ENCODE results near the gene CDH11. TPM values are rescaled to one million over a fixed set of nuclear protein-coding genes. Genes with fewer than 3 reads are reported as not detected.

The CDH11 gene
- total and polyA plus RNA-seq, 2 donors (not counting 1 experiment from before 2014, with no cell fraction given): 220 to 335 TPM

- Histone ChIP-seq H4K20me1 (ENCODE audit: control insufficient read depth, extremely low read depth, insufficient read depth, low read length) (no peaks in the 10 kb centered on the region), H3K9me3 (ENCODE audit: control insufficient read depth, insufficient read depth, low read depth, low read length) (no peaks in the 10 kb centered on the region), H3K36me3 (ENCODE audit: control insufficient read depth, insufficient read depth, low read length) (peaks cover 15% of the 10 kb centered on the region)
These were observed 125.2 kb downstream of the CDH11 start for GRCh38 chr16:64996641-64997040.

GRCh38 chr16:64993464-64993863, 128.4 kb downstream of the CDH11 start:
- no peaks in the 10 kb centered on the region for H3K79me2 ChIP-seq (ENCODE audit: control insufficient read depth, insufficient read depth, low read length)
- H3K9ac ChIP-seq (ENCODE audit: insufficient read depth, low read length): no peak overlapping the region
- H3K9me3 ChIP-seq (ENCODE audit: control insufficient read depth, insufficient read depth, low read depth, low read length): no peaks in the 10 kb centered on the region
- no peaks in the 10 kb centered on the region for H3K27me3 ChIP-seq (ENCODE audit: control insufficient read depth, insufficient read depth, low read length)
- DNase-seq (ENCODE audit: low read depth in 2 of 2): no peak
- no peaks in the 10 kb centered on the region for H3K4me1 ChIP-seq (ENCODE audit: control insufficient read depth, extremely low read depth, insufficient read depth, low read length)
- H3K27ac ChIP-seq (ENCODE audit: insufficient read depth, low read length): no peak overlapping the region
- no peaks in the 10 kb centered on the region for H4K20me1 ChIP-seq (ENCODE audit: control insufficient read depth, extremely low read depth, insufficient read depth, low read length)
- no peak overlapping the region for H3K4me3 ChIP-seq (replicated peaks in 1 of 4; ENCODE audit: control extremely low read depth in 1 of 4, insufficient read depth in 1 of 4, low read depth in 3 of 4, low read length in 4 of 4)
- TF ChIP-seq CTCF (conservative IDR thresholded peaks at IDR 0.05 in 1 of 2, IDR thresholded peaks at IDR 0.05 in 1 of 2; ENCODE audit: low read depth in 1 of 2, low read length in 2 of 2) (no peak), EZH2 (IDR thresholded peaks at IDR 0.05; ENCODE audit: low read length, missing control alignments) (no peak)
- no peak overlapping the region for H2AFZ ChIP-seq (ENCODE audit: low read length)
- H3K4me2 ChIP-seq (ENCODE audit: extremely low read depth, insufficient read depth, low read length): no peak overlapping the region
- H3K36me3 ChIP-seq (ENCODE audit: control insufficient read depth, insufficient read depth, low read length): peaks cover 13% of the 10 kb centered on the region

More at GRCh38 chr16:64996641-64997040, 125.2 kb downstream of the CDH11 start:
- no peaks in the 10 kb centered on the region for H3K27me3 ChIP-seq (ENCODE audit: control insufficient read depth, insufficient read depth, low read length)
- H2AFZ ChIP-seq (ENCODE audit: low read length): no peak overlapping the region
- no peak overlapping the region for H3K9ac ChIP-seq (ENCODE audit: insufficient read depth, low read length)
- TF ChIP-seq CTCF (conservative IDR thresholded peaks at IDR 0.05 in 1 of 2, IDR thresholded peaks at IDR 0.05 in 1 of 2; ENCODE audit: low read depth in 1 of 2, low read length in 2 of 2) (no peak), EZH2 (IDR thresholded peaks at IDR 0.05; ENCODE audit: low read length, missing control alignments) (no peak)
- no peaks in the 10 kb centered on the region for H3K4me1 ChIP-seq (ENCODE audit: control insufficient read depth, extremely low read depth, insufficient read depth, low read length)
- no peak overlapping the region for H3K4me2 ChIP-seq (ENCODE audit: extremely low read depth, insufficient read depth, low read length)
- H3K27ac ChIP-seq (ENCODE audit: insufficient read depth, low read length): no peak overlapping the region
- DNase-seq (ENCODE audit: low read depth in 2 of 2): no peak
- H3K4me3 ChIP-seq (replicated peaks in 1 of 4; ENCODE audit: control extremely low read depth in 1 of 4, insufficient read depth in 1 of 4, low read depth in 3 of 4, low read length in 4 of 4): no peak overlapping the region
- no peaks in the 10 kb centered on the region for H3K79me2 ChIP-seq (ENCODE audit: control insufficient read depth, insufficient read depth, low read length)

GRCh38 chr16:64991001-64991400, 130.9 kb downstream of the CDH11 start:
- Histone ChIP-seq H3K9ac (ENCODE audit: insufficient read depth, low read length) (no peak overlapping the region), H3K9me3 (ENCODE audit: control insufficient read depth, insufficient read depth, low read depth, low read length) (no peaks in the 10 kb centered on the region), H3K4me3 (replicated peaks in 1 of 4; ENCODE audit: control extremely low read depth in 1 of 4, insufficient read depth in 1 of 4, low read depth in 3 of 4, low read length in 4 of 4) (no peak overlapping the region), H3K4me2 (ENCODE audit: extremely low read depth, insufficient read depth, low read length) (no peak overlapping the region), H3K27me3 (ENCODE audit: control insufficient read depth, insufficient read depth, low read length) (no peaks in the 10 kb centered on the region), H4K20me1 (ENCODE audit: control insufficient read depth, extremely low read depth, insufficient read depth, low read length) (no peaks in the 10 kb centered on the region), H3K27ac (ENCODE audit: insufficient read depth, low read length) (no peak overlapping the region), H3K36me3 (ENCODE audit: control insufficient read depth, insufficient read depth, low read length) (peaks cover 5% of the 10 kb centered on the region), H2AFZ (ENCODE audit: low read length) (no peak overlapping the region), H3K4me1 (ENCODE audit: control insufficient read depth, extremely low read depth, insufficient read depth, low read length) (no peaks in the 10 kb centered on the region), H3K79me2 (ENCODE audit: control insufficient read depth, insufficient read depth, low read length) (no peaks in the 10 kb centered on the region)
- no peak for TF ChIP-seq CTCF (conservative IDR thresholded peaks at IDR 0.05 in 1 of 2, IDR thresholded peaks at IDR 0.05 in 1 of 2; ENCODE audit: low read depth in 1 of 2, low read length in 2 of 2)
- TF ChIP-seq EZH2 (IDR thresholded peaks at IDR 0.05; ENCODE audit: low read length, missing control alignments): no peak
- DNase-seq (ENCODE audit: low read depth in 2 of 2): no peak
